Nephron progenitor cell (in vitro differentiated cells): ENCODE measurements around the gene UBN1.
A peak's percentile ranks its signal among the peaks of the same experiment; 100 is the strongest.

ENCODE experiments used
- DNase-seq: peaks from one replicate; pipeline ENCODE4 v3.0.0; 2021
- H3K27ac Mint-ChIP-seq: 2 replicates; pipeline ENCODE4 v1.8.0; 2021; ENCODE audit warnings: mild to moderate bottlenecking, moderate library complexity, mixed read lengths
- H3K27me3 Mint-ChIP-seq: 2 replicates; pipeline ENCODE4 v1.8.0; 2021; ENCODE audit warnings: mild to moderate bottlenecking, low read depth, mixed read lengths; ENCODE audit not compliant: poor library complexity
- H3K36me3 Mint-ChIP-seq: 2 replicates; pipeline ENCODE4 v1.8.0; 2021; ENCODE audit warnings: low read depth, mixed read lengths
- H3K4me1 Mint-ChIP-seq: 2 replicates; pipeline ENCODE4 v1.8.0; 2021; ENCODE audit warnings: mixed read lengths
- H3K4me3 Mint-ChIP-seq: 2 replicates; pipeline ENCODE4 v1.8.0; 2021; ENCODE audit warnings: mild to moderate bottlenecking, moderate library complexity, mixed read lengths
- H3K9me3 Mint-ChIP-seq: 2 replicates; pipeline ENCODE4 v1.8.0; 2021; ENCODE audit warnings: mild to moderate bottlenecking, moderate library complexity, mixed read lengths
- TF ChIP-seq, protein P1 (sequence below): fragments of 200-600 bp; sonication (generic); IDR thresholded peaks from 2 replicates; pipeline ENCODE4 v1.5.0; 2021; ENCODE audit warnings: antibody characterized with exemption

Gene UBN1

GRCh38 chr16:4800290-4801041 lies 46.8 kb upstream of the UBN1 start:
- H3K36me3 Mint-ChIP-seq = peaks cover 14% of the 10 kb centered on the region
- H3K27ac Mint-ChIP-seq = peak overlapping the region; percentile 51
- peak; percentile 26 for DNase-seq
- peaks cover 29% of the 10 kb centered on the region for H3K4me1 Mint-ChIP-seq
- TF ChIP-seq, protein P1, sequence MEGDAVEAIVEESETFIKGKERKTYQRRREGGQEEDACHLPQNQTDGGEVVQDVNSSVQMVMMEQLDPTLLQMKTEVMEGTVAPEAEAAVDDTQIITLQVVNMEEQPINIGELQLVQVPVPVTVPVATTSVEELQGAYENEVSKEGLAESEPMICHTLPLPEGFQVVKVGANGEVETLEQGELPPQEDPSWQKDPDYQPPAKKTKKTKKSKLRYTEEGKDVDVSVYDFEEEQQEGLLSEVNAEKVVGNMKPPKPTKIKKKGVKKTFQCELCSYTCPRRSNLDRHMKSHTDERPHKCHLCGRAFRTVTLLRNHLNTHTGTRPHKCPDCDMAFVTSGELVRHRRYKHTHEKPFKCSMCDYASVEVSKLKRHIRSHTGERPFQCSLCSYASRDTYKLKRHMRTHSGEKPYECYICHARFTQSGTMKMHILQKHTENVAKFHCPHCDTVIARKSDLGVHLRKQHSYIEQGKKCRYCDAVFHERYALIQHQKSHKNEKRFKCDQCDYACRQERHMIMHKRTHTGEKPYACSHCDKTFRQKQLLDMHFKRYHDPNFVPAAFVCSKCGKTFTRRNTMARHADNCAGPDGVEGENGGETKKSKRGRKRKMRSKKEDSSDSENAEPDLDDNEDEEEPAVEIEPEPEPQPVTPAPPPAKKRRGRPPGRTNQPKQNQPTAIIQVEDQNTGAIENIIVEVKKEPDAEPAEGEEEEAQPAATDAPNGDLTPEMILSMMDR = no peak
- no peaks in the 10 kb centered on the region for H3K9me3 Mint-ChIP-seq
- H3K4me3 Mint-ChIP-seq = peak overlapping the region; percentile 60
- H3K27me3 Mint-ChIP-seq = peaks cover 5% of the 10 kb centered on the region

- peak; percentile 32 for DNase-seq
- Mint-ChIP-seq H3K9me3 (no peaks in the 10 kb centered on the region), H3K4me1 (peaks cover 29% of the 10 kb centered on the region), H3K27ac (peak overlapping the region; percentile 54), H3K27me3 (peaks cover 8% of the 10 kb centered on the region), H3K36me3 (peaks cover 19% of the 10 kb centered on the region), H3K4me3 (peak overlapping the region; percentile 84)
- TF ChIP-seq, protein P1 = no peak
Measured at GRCh38 chr16:4801051-4801961, 46.0 kb upstream of the UBN1 start.

DNA sequence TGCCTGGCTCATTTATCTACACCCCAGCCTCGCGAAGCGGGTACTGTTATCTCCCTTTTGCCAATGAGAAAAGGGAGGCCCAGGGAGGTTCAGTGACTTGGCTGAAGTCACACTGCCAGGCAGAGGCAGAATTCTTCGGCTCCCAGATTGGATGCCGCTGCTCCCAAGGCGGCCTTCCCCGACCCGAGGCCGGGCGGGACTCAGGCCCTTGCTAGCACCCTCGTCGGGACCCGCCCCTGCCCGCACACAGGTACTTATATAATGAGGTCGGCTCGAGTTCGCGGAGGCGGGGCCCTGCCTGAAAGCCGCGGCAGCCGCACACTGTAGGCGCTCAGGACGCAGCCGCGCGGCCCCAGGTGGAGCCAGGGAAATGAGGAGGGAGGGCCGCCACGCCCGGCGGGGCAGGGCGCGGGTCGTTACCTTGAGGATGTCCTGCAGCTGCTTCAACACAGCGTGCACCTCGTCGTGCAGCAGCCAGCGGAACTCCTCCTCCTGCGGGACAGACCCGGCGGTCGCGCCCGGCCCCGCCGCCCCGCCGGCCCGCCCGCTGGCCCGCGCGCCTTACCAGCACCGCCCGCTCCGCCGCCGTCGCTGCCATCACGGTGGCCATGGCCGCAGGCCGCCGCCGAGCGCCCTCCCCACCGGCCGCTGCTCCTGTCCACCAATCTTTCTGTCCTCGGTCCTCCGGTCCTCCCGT lies 45.2 kb upstream of the UBN1 start, which contains the start of gene ROGDI:
TSS of gene ROGDI (minus strand) at position 672 of the 697 bp plus-strand sequence. CDS start at position 610, 62 bp downstream.
- peak within 1 kb of the TSS; percentile 54 for H3K27ac Mint-ChIP-seq

GRCh38 chr16:4802659-4803287 lies 44.5 kb upstream of the UBN1 start:
- peak; percentile 93 for DNase-seq
- H3K4me1 Mint-ChIP-seq = peaks cover 29% of the 10 kb centered on the region
- H3K9me3 Mint-ChIP-seq = no peaks in the 10 kb centered on the region
- H3K4me3 Mint-ChIP-seq = peak overlapping the region; percentile 84
- no peak overlapping the region for H3K27ac Mint-ChIP-seq
- peaks cover 6% of the 10 kb centered on the region for H3K27me3 Mint-ChIP-seq
- H3K36me3 Mint-ChIP-seq = peaks cover 30% of the 10 kb centered on the region
- TF ChIP-seq, protein P1 = no peak

More for the DNA sequence above, 45.2 kb upstream of the UBN1 start, which contains the start of gene ROGDI:
- DNase-seq = peak; percentile 79
- Mint-ChIP-seq H3K4me1 (peaks cover 29% of the 10 kb centered on the region), H3K4me3 (peak within 1 kb of the TSS; percentile 84), H3K36me3 (peaks cover 24% of the 10 kb centered on the region), H3K27me3 (peaks cover 8% of the 10 kb centered on the region), H3K9me3 (no peaks in the 10 kb centered on the region)
- TF ChIP-seq, protein P1 = no peak

DNA sequence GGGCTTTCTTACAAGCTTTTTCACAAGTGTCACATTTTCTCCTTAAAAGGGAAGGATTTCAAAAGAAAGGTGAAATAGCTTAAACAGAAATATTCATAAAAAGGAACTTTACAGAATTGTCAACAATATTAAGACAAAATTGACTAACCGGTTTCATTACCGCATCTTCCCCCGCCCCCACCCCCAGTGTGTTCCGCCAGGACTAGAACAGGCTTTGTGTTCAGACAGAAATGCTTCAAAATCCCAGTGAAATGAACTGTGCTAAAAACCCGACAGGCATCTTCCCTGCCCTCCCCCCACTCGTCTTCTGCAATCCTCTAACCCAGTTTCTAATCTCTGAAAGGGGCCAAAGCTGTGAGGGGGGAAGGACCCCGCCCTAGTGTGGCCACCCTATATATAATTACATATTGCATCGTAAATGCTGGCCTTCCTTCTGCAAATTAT lies 43.9 kb upstream of the UBN1 start:
- H3K4me3 Mint-ChIP-seq = peak overlapping the region; percentile 84
- TF ChIP-seq, protein P1 = no peak
- H3K36me3 Mint-ChIP-seq = peaks cover 32% of the 10 kb centered on the region
- H3K4me1 Mint-ChIP-seq = peaks cover 29% of the 10 kb centered on the region
- no peaks in the 10 kb centered on the region for H3K9me3 Mint-ChIP-seq
- peaks cover 6% of the 10 kb centered on the region for H3K27me3 Mint-ChIP-seq
- no peak for DNase-seq
- H3K27ac Mint-ChIP-seq = no peak overlapping the region
